GM19043 (cell line): ENCODE data around the gene SMYD3.

Source experiments
- ATAC-seq: cut with Tn5 transposase; IDR thresholded peaks from one replicate; pipeline ENCODE4 v1.9.1; 2021; ENCODE audit warnings: low read depth; ENCODE audit not compliant: unreplicated experiment

Gene SMYD3

DNA sequence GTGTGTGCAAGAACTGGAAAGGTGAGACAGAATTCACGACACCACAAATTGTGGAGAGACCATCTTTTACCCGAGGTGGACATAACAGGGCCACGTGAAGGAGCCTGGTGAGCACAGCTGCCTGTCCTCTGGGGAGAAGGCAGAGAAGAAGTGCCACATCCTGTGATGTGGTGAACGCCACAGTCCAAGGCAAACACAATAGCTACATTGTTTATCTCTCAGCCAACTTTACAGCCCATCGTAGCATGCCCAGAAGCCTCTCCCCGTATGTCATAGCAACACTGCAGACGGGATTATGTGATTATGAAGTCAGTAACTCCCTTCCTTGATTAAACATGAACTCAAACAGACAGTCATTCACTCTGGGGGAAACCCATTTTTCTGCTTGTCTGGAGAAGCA lies 612.2 kb downstream of the SMYD3 start:
- no peak for ATAC-seq

DNA sequence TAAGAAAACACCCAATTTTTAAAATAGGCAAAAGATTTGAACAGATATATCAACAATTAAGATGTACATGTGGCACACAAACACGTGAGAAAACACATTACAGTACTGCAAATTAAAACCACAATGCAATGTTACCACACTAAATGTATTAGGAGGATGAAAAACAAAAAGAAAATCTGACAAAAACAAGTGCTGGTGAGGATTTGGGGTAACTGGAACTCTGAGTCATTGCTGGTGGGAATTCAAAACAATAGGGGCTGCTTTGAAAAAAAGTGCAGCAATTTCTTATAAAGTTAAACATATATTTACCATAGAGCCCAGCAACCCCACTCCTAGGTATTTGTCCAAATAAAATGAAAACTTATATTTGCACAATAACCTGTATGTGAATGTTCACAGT lies 614.1 kb downstream of the SMYD3 start:
- no peak for ATAC-seq

DNA sequence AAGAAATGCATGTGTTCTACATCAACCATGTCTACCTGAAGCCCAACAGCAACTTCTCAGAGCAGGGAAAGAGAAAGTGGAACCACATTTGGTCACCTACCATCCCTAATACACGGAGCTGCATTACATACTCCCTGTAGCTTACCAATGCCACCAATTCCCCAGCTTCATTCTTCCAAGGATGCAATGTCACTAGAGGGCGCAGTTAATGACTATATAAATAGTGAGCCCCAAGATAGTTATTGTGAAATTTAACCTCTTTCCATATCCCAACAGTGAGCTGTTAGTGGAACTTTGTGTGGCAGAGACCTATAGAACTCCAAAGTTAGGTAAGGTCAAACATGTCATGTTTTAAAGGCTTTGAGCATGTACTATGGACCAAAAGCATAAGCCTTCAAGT lies 618.3 kb downstream of the SMYD3 start:
- no peak for ATAC-seq

- no peak for ATAC-seq
These were observed 619.2 kb downstream of the SMYD3 start for GRCh38 chr1:245887829-245888228.

DNA sequence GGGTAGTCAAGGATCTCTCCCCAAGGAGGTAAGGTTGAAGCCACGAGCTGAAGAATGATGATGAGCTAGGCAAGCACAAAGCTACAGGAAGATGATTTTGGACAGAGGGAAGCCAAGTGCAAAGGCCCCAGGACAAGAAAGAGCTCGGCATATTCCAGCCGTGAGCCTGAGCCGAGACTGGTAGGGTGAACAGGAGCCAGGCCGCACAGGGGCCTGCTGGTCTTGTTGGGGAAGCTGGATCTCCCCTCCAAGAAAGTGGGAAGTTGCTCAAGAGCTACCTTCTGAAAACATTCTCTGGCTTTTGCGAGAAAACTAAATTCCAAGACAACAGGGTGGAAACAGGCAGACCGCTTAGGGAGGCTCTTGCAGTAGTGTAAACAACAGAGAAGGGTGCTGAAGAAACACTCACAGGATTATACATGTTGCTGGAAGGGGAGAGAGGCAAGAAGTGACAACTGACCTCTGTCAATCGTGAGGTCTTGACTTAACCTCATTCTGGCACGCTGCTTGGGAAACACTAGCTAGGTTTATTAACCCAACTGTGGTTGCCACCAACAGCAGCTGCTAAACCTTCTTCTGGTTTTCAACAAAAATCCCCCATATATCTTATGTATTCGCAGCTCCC lies 625.2 kb downstream of the SMYD3 start:
- ATAC-seq, result no peak

GRCh38 chr1:245880754-245881403 lies 626.2 kb downstream of the SMYD3 start:
- no peak for ATAC-seq

GRCh38 chr1:245879091-245879490 lies 628.0 kb downstream of the SMYD3 start:
- no peak for ATAC-seq

- ATAC-seq, result no peak
These were observed 628.5 kb downstream of the SMYD3 start for GRCh38 chr1:245878585-245878984.

DNA sequence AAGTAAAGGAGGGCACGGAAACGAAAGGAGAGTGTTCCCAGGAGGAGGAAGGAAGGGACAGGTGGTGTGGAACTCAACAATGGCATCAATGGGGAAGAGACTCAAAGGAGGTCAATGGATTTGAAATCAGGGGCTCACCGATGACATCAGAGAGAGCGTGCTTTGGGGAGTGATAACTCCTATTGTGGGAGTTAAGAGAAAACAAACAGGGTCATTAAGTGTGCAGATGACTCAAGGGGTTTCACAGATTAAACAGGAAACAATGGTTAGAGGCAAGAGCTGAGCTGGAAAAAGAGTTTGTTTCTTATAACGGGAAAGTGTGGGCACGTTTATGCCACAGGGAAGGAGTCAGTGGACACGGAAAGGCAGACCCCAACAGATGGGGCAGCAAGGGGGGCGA lies 629.1 kb downstream of the SMYD3 start:
- no peak for ATAC-seq

DNA sequence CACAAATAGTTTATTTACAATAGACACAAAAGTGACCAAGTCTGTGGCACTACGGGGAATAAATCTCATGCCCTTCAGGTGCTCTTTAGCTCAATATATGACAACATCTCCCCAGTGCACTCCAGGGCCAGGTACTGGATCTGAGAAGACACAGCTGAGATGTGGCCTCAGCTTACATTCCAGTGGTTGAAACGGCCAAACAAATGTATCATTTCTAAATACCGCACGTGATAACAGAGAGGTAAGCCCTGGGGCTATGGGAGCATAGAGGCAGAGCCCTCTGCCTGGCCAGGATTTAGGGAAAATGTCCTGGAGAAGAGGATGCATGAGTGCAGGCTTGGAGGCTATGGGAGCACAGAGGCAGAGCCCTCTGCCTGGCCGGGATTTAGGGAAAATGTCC lies 630.5 kb downstream of the SMYD3 start:
- no peak for ATAC-seq

DNA sequence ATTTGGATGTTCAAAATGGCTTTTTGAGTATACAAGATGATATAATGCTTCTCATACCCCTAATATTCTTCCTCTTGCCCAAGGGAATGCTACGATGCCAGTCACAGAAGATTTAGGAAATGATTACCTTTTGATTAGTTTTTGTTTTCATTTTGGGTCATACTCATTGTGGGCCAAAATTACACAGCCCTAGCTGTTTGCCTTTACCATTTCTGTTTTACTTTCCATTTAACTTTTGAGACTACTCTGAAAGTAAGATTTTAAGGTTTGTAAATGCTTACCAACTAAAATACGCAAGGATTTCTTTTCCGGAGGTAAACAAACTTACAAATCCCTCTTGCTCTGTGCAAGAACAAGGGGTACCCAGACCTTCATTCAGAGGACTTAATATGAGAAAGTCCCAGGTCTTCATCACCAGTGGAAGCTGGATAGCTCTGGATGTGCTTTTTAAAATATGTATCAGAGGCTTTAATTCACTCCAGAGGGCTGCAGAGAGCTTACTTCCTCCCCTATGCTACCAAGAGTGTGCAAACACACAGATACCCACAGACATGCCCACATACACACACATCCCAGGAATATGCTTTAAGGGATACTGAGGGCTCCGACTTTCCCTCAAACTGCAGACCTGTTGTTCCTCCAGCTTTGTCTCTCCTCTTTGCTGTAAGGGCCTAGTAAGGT lies 631.4 kb downstream of the SMYD3 start:
- ATAC-seq, result no peak

DNA sequence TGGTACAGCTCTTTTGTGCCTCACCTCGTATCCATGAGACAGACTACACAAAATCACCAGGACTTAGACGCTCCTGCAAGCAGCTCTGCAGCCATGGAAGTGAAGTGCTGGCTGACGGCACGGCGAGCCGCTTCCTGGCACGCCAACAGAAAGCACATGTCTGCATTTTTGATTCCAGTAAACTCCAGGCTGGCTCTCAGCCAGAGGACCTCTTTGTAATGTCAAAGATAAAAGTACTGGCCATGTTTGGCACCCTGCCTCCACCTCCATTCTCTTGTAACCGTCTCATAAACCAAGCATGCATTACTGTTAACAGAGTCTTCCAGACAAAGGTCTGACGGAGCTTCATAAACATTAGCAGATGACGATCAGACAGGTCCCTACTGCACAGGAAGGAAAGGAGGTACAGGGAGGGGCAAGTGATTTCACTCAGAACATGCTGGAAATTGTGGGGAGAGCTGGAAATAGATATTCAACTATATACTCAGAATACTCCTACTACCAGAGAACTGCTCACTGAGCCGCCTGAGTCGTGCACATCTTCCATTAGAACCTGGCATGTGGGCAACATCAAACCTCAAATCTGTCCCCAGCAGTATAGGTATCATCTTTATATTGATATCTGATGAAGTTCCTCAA lies 632.0 kb downstream of the SMYD3 start:
- ATAC-seq, result no peak

GRCh38 chr1:245873883-245874671 lies 633.0 kb downstream of the SMYD3 start:
- ATAC-seq, result no peak

- no peak for ATAC-seq
These were observed 634.0 kb downstream of the SMYD3 start for GRCh38 chr1:245873068-245873467.

DNA sequence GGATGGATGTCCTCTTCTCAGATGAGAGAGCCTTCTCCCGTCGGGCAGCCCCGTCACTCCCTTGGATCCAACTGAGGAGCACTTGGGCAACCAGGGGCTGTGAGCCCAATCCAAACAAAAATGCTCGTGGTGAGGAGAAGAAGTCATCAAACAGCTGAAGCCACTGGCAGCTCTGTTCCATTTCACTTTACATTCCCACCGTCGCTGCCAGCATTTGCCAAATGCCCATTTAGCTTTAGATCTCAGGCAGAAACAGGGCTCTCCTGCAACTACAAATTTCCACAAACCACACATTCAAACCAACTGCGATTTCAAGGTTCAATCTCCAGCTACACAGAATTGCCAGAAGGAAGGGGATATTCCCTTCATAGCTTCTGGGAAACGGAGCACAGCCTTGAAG lies 634.6 kb downstream of the SMYD3 start:
- no peak for ATAC-seq

DNA sequence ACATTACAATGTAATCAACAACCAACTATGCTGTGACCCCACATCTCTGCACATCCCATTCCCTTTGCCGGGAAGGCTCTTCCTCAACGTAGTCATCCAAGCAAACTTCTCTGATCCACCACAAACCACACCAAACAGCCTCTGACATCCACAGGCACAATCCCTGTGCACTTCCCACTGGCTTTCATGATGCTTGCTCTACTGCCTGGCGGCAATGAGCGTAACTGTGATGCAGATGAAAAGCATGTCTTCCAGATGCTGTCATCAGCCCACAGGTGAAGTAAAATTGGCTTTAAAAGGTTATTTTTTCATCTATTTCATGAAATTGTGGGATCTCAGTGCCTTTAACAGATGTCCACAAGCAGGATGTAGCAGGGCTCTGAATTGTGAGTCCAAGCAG lies 635.2 kb downstream of the SMYD3 start:
- no peak for ATAC-seq

GRCh38 chr1:245871191-245871590 lies 635.9 kb downstream of the SMYD3 start:
- no peak for ATAC-seq

DNA sequence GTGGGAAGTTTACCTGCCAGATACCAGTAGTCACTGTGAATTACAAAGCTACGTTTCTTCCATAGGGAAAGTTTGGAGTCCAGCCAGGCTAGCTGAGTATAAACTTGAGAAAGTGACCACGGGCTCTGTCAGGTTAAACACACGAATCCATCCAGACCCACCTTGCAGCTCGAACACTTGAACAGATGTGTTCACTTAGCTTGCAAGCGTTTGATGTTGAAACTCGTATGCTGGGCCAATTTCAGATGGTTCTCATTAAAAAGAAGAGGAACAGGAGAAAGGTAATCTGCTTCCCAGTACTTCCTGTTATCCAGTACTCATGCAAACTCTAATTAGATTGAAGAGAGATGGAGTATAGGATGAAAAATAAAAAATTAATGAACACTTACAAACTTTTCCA lies 636.4 kb downstream of the SMYD3 start:
- ATAC-seq, result no peak

DNA sequence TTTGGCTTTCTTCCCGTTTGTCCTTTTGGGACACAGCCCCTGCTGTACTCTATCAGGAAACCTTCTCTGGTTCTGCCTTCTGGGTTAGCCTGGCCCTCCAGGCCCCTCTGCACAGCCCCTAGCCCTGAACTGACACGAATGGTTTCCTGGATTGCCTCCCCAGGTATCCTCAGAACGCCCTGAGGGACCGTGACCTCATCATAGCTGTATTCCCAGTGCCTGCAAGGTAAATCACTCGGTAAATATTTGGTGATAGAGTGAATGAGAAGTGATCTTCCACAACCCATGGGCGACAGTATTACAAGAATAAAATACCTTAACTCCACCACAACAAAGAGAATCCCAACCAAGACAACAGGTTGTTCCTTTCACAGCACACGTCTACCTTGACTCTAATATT lies 637.2 kb downstream of the SMYD3 start:
- ATAC-seq, result no peak

- no peak for ATAC-seq
These were observed 639.3 kb downstream of the SMYD3 start for GRCh38 chr1:245867738-245868137.

DNA sequence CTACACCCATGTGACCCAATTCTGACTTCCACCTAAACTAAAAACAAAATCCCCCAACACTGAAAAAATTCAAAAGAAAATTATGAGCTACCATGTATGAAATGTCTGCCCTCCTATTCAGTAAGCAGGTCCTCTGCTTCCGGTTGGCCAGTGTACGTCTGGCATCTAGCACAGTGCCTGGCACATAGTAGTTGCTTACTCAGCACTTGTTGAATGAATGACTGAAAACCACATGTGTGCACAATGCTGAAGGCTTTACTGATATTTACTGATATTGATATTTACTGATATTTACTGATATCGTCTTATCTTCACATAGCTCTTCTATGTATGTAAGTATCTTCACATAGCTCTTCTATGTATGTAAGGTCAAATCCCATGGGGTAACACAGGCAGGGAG lies 642.2 kb downstream of the SMYD3 start:
- ATAC-seq, result no peak
